ENCODE data around the gene CCDC171.

DNA sequence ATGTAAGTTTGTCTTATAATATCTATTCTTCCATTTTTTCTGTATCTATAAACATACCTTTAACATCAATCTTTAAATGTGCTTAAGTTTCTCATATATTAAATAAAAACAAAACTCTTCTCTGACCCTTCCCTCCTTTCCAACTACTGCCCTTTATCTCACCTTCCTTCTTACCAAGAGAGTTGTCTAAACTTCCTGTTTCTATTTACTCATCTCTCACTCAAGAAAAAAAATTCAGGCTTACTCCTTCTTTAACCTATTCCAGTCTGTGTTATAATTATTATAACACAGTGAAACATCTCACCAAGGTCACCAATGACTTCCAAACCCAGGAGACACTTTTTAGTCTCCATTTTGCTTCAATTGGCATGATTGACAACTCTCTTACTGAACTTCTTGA lies 140.9 kb downstream of the CCDC171 start:
- TF ChIP-seq, protein P1, sequence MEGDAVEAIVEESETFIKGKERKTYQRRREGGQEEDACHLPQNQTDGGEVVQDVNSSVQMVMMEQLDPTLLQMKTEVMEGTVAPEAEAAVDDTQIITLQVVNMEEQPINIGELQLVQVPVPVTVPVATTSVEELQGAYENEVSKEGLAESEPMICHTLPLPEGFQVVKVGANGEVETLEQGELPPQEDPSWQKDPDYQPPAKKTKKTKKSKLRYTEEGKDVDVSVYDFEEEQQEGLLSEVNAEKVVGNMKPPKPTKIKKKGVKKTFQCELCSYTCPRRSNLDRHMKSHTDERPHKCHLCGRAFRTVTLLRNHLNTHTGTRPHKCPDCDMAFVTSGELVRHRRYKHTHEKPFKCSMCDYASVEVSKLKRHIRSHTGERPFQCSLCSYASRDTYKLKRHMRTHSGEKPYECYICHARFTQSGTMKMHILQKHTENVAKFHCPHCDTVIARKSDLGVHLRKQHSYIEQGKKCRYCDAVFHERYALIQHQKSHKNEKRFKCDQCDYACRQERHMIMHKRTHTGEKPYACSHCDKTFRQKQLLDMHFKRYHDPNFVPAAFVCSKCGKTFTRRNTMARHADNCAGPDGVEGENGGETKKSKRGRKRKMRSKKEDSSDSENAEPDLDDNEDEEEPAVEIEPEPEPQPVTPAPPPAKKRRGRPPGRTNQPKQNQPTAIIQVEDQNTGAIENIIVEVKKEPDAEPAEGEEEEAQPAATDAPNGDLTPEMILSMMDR (tag by site-specific recombination; IDR thresholded peaks at IDR 0.05) = no peak
- no peak for TF ChIP-seq ZNF146 (tag by site-specific recombination; IDR thresholded peaks at IDR 0.05)
- TF ChIP-seq ZNF350 (tag by site-specific recombination; IDR thresholded peaks at IDR 0.05) = no peak
- TF ChIP-seq HOXA7 (CRISPR knock-in tag; IDR thresholded peaks at IDR 0.05; ENCODE audit: borderline replicate concordance) = no peak
- TF ChIP-seq ZNF549 (tag by site-specific recombination; IDR thresholded peaks at IDR 0.05) = no peak
- no peak for TF ChIP-seq ZNF2 (tag by site-specific recombination; IDR thresholded peaks at IDR 0.05)
- TF ChIP-seq SALL2 (tag by site-specific recombination; IDR thresholded peaks at IDR 0.05; ENCODE audit: borderline replicate concordance) = no peak
- no peak for TF ChIP-seq ZNF121 (tag by site-specific recombination; IDR thresholded peaks at IDR 0.05)
- TF ChIP-seq SCRT2 (tag by site-specific recombination; IDR thresholded peaks at IDR 0.05) = no peak
- no peak for TF ChIP-seq ZNF624 (tag by site-specific recombination; IDR thresholded peaks at IDR 0.05)
- TF ChIP-seq ZNF585B (tag by site-specific recombination; IDR thresholded peaks at IDR 0.05) = no peak
- no peak for TF ChIP-seq ZNF341 (tag by site-specific recombination; IDR thresholded peaks at IDR 0.05; ENCODE audit: low read depth)
- TF ChIP-seq ZNF707 (tag by site-specific recombination; IDR thresholded peaks at IDR 0.05) = no peak

Measured in HEK293 (cell line).